ENCODE data around the gene TAC1. TPM values are rescaled to one million over a fixed set of nuclear protein-coding genes. Genes with fewer than 3 reads are reported as not detected.
"Not testable (repeated sequence)": the region's sequence is repeated elsewhere in the genome, so short reads cannot be mapped to it uniquely, and the experiment has no call there.

The TAC1 gene
- total and polyA plus RNA-seq, 2 experiments from 2014 or later, result 7.5 to 8.7 TPM

- Histone ChIP-seq H3K36me3 (ENCODE audit: insufficient read depth) (no peaks in the 10 kb centered on the region), H3F3A (replicated peaks; ENCODE audit: low read depth) (no peaks in the 10 kb centered on the region), H4K20me1 (replicated peaks; ENCODE audit: insufficient read depth) (no peaks in the 10 kb centered on the region), H3K27me3 (ENCODE audit: insufficient read depth) (no peaks in the 10 kb centered on the region), H3K4me3 (no peak overlapping the region), H3K27ac (ENCODE audit: low read depth) (no peak overlapping the region), H3K9me2 (ENCODE audit: insufficient read depth) (no peaks in the 10 kb centered on the region), H2AFZ (no peak overlapping the region; the same call in 1 of the 2 replicates), H3K79me2 (replicated peaks; ENCODE audit: insufficient read depth) (no peaks in the 10 kb centered on the region), H3K4me1 (ENCODE audit: insufficient read depth) (no peaks in the 10 kb centered on the region), H3K4me2 (no peak overlapping the region)
- ATAC-seq (no peak), DNase-seq (ENCODE audit: low spot score) (no peak)
- H3K27me3 Mint-ChIP-seq (ENCODE audit: insufficient read depth, low read depth, poor library complexity), result peaks cover 2% of the 10 kb centered on the region
- no peak overlapping the region for H3K4me3 Mint-ChIP-seq
- H3K27ac Mint-ChIP-seq, result no peak overlapping the region
- no peaks in the 10 kb centered on the region for H3K9me3 Mint-ChIP-seq
- peaks cover 4% of the 10 kb centered on the region; the same call in 1 of the 3 replicates for H3K4me1 Mint-ChIP-seq
- TF ChIP-seq ZNF331 (CRISPR knock-in tag; IDR thresholded peaks at IDR 0.05; ENCODE audit: low read depth) (no peak), ZNF114 (CRISPR knock-in tag; IDR thresholded peaks at IDR 0.05) (no peak), NANOG (IDR thresholded peaks at IDR 0.05; ENCODE audit: borderline replicate concordance) (no peak), REST (IDR thresholded peaks at IDR 0.05; ENCODE audit: unreplicated experiment) (no peak), CREB1 (CRISPR knock-in tag; IDR thresholded peaks at IDR 0.05; ENCODE audit: low read depth) (no peak)
- H3K36me3 Mint-ChIP-seq (ENCODE audit: low read depth), result no peaks in the 10 kb centered on the region
These were observed 40.4 kb downstream of the TAC1 start for GRCh38 chr7:97772045-97772901.

GRCh38 chr7:97786398-97786797, 54.5 kb downstream of the TAC1 start:
- H3K36me3 Mint-ChIP-seq (ENCODE audit: low read depth); H3K27ac Mint-ChIP-seq; H3K4me3 ChIP-seq; ATAC-seq; H3K27me3 ChIP-seq (ENCODE audit: insufficient read depth); H3K4me1 ChIP-seq (ENCODE audit: insufficient read depth); DNase-seq (ENCODE audit: low spot score); H3K4me3 Mint-ChIP-seq; H3K27me3 Mint-ChIP-seq (ENCODE audit: insufficient read depth, low read depth, poor library complexity); H3F3A ChIP-seq (replicated peaks; ENCODE audit: low read depth); H3K79me2 ChIP-seq (replicated peaks; ENCODE audit: insufficient read depth); H3K4me1 Mint-ChIP-seq; H3K4me2 ChIP-seq; H3K27ac ChIP-seq (ENCODE audit: low read depth); H2AFZ ChIP-seq; H3K36me3 ChIP-seq (ENCODE audit: insufficient read depth); H4K20me1 ChIP-seq (replicated peaks; ENCODE audit: insufficient read depth); H3K9me2 ChIP-seq (ENCODE audit: insufficient read depth): not testable (repeated sequence)
- H3K9me3 Mint-ChIP-seq, result peaks cover 42% of the 10 kb centered on the region

Other genes with a start within 250 kb of the TAC1 start
- 166 and 183 TPM in 2 replicates for gene ASNS, start 140.3 kb downstream of the TAC1 start, total RNA-seq (2014; rRNA removed; shearing (Covaris generic))
- 154 and 163 TPM in 2 replicates for gene ASNS, start 140.3 kb downstream of the TAC1 start, polyA plus RNA-seq (2016; fragmentation: Nextera tagmentation; extraction: Ambion mirVana)

Data from GM23338 (cell line).